OCI-LY3 (cell line): ENCODE measurements around the gene AFF1.

Source experiments
- H2AFZ ChIP-seq: fragments of 200-600, 300-600 bp; shearing (Covaris generic); 2 replicates; pipeline ENCODE4 v1.6.0; 2014; ENCODE audit warnings: antibody characterized with exemption, low read depth, low read length
- H3K27ac ChIP-seq: fragments of 200-600, 300-600 bp; sonication (generic); 2 replicates; pipeline ENCODE4 v1.5.1; 2014; ENCODE audit warnings: mild to moderate bottlenecking, low read length, moderate library complexity, mixed read lengths
- H3K27me3 ChIP-seq: fragments of 200-600, 300-600 bp; sonication (generic); 2 replicates; pipeline ENCODE4 v1.6.1; 2014; ENCODE audit warnings: low read depth, low read length, mixed read lengths
- H3K36me3 ChIP-seq: fragments of 200-600, 300-600 bp; sonication (generic); replicated peaks from 2 replicates; pipeline ENCODE3; 2014; ENCODE audit warnings: low read depth, low read length, mixed read lengths
- H3K4me1 ChIP-seq: fragments of 300-600, 200-600 bp; sonication (generic); 2 replicates; pipeline ENCODE4 v1.6.1; 2014; ENCODE audit warnings: low read length, mixed read lengths
- H3K4me2 ChIP-seq: fragments of 200-600, 300-600 bp; sonication (generic); 2 replicates; pipeline ENCODE4 v1.6.1; 2014; ENCODE audit warnings: low read length, mixed read lengths
- H3K4me3 ChIP-seq: fragments of 300-600, 200-600 bp; sonication (generic); 2 replicates; pipeline ENCODE4 v1.5.1; 2014; ENCODE audit warnings: antibody characterized with exemption, mild to moderate bottlenecking, low read length, moderate library complexity
- H3K79me2 ChIP-seq: fragments of 300-600, 200-600 bp; shearing (Covaris generic); 2 replicates; pipeline ENCODE4 v1.6.1; 2014; ENCODE audit warnings: mild to moderate bottlenecking, low read length, mixed read lengths
- H3K9ac ChIP-seq: fragments of 300-600, 200-600 bp; shearing (Covaris generic); 2 replicates; pipeline ENCODE4 v1.6.0; 2014; ENCODE audit warnings: mild to moderate bottlenecking, low read length, moderate library complexity
- H3K9me3 ChIP-seq: fragments of 200-600, 300-600 bp; shearing (Covaris generic); 2 replicates; pipeline ENCODE4 v1.6.1; 2014; ENCODE audit warnings: low read length, mixed read lengths; ENCODE audit not compliant: insufficient read depth
- H4K20me1 ChIP-seq: fragments of 200-600, 300-600 bp; sonication (generic); 2 replicates; pipeline ENCODE4 v1.6.1; 2016; ENCODE audit warnings: low read length, mixed read lengths; ENCODE audit not compliant: insufficient read depth
- CTCF ChIP-seq: fragments of 200-600, 300-600 bp; sonication (generic); IDR thresholded peaks from 2 replicates; pipeline ENCODE4 v1.5.1; 2014; ENCODE audit warnings: antibody characterized with exemption, low read length, low read depth
- EZH2phosphoT487 ChIP-seq: fragments of 200-600 bp; shearing (Covaris generic); IDR thresholded peaks from 2 replicates; pipeline ENCODE4 v1.6.1; 2018; ENCODE audit warnings: antibody characterized with exemption, mixed run types, low read depth

The AFF1 gene

GRCh38 chr4:87074121-87074488 is 139.3 kb downstream of the AFF1 start:
- Histone ChIP-seq H4K20me1 (no peaks in the 10 kb centered on the region), H3K4me3 (peak overlapping the region; percentile 68), H3K36me3 (no peaks in the 10 kb centered on the region), H2AFZ (no peak overlapping the region), H3K79me2 (peaks cover 59% of the 10 kb centered on the region), H3K9ac (peak overlapping the region; percentile 80), H3K4me1 (peaks cover 70% of the 10 kb centered on the region), H3K4me2 (peak overlapping the region; percentile 85), H3K27ac (peak overlapping the region; percentile 99), H3K9me3 (no peaks in the 10 kb centered on the region), H3K27me3 (no peaks in the 10 kb centered on the region)
- TF ChIP-seq CTCF (no peak), EZH2phosphoT487 (no peak)

DNA sequence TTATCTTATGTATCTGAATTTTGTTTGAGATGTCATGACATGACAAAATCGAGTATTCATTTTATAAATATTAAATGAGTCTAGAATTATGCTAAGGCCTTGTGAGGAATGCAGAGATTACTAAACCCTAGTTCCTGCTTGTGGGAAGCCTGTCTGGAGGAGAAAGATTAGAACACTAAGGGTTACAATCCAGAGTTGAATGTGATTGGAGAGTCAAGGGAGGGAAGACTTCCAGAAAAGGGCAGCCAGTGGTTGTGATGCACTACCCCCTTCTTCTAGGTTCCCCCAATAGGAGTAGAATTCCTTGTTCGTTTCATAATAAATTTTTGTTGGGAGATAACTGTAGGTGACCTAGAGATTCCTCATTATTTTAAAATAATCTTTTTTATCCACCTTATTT is 141.1 kb downstream of the AFF1 start:
- peak overlapping the region; percentile 99 for H3K27ac ChIP-seq
- peaks cover 55% of the 10 kb centered on the region for H3K4me1 ChIP-seq
- H3K4me3 ChIP-seq = no peak overlapping the region
- peak overlapping the region; percentile 11 for H3K4me2 ChIP-seq
- H2AFZ ChIP-seq = no peak overlapping the region
- H4K20me1 ChIP-seq = no peaks in the 10 kb centered on the region
- H3K27me3 ChIP-seq = no peaks in the 10 kb centered on the region
- TF ChIP-seq CTCF (no peak), EZH2phosphoT487 (no peak)
- H3K79me2 ChIP-seq = peaks cover 53% of the 10 kb centered on the region
- H3K9ac ChIP-seq = no peak overlapping the region
- no peaks in the 10 kb centered on the region for H3K9me3 ChIP-seq
- H3K36me3 ChIP-seq = no peaks in the 10 kb centered on the region

DNA sequence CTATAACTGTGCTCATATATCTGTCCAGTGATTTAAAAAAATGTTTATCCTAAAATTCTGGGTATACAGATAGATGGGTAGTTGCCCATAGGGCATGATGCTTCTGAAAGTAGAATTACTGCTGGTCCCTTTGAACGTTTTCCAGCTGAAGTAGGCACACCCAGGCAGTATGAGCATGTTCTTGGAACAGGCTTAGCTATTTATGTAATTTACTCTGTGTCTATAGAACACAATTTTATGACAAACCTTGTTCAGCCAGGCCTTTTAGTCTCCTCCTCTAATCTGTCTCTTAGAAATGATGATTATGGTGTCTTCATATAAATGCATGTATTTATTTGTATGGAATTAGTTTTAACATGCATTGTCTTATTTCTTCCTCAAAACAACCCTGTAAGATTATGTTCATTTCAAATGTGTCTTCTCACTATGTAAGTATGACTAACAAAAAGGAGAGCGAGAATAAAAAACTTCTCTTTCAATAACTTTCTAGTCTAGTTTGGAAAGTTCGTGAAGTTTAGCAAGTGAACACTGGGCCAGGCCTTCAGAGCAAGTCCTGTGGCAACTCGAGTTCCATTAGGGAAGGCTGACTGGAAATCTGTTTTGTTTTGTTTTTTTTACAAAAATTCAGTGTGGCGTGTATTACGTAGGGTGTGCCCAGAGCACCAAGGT is 142.0 kb downstream of the AFF1 start:
- TF ChIP-seq EZH2phosphoT487 (no peak), CTCF (no peak)
- Histone ChIP-seq H3K79me2 (peaks cover 45% of the 10 kb centered on the region), H3K4me2 (no peak overlapping the region), H3K27me3 (no peaks in the 10 kb centered on the region), H2AFZ (no peak overlapping the region), H3K9me3 (no peaks in the 10 kb centered on the region), H4K20me1 (no peaks in the 10 kb centered on the region), H3K9ac (no peak overlapping the region), H3K4me3 (no peak overlapping the region), H3K4me1 (peaks cover 45% of the 10 kb centered on the region), H3K36me3 (no peaks in the 10 kb centered on the region), H3K27ac (no peak overlapping the region)

GRCh38 chr4:87077914-87078585 is 143.2 kb downstream of the AFF1 start:
- TF ChIP-seq EZH2phosphoT487 (no peak), CTCF (no peak)
- Histone ChIP-seq H4K20me1 (no peaks in the 10 kb centered on the region), H3K4me3 (no peak overlapping the region), H3K27ac (no peak overlapping the region), H3K27me3 (no peaks in the 10 kb centered on the region), H3K9ac (no peak overlapping the region), H3K79me2 (peaks cover 44% of the 10 kb centered on the region), H3K9me3 (no peaks in the 10 kb centered on the region), H3K4me1 (peaks cover 37% of the 10 kb centered on the region), H3K36me3 (no peaks in the 10 kb centered on the region), H3K4me2 (no peak overlapping the region), H2AFZ (no peak overlapping the region)
